NT2/D1 (cell line): ENCODE data around the gene CKB.

ENCODE experiments used
- DNase-seq: peaks from one replicate; pipeline ENCODE4 v3.0.0-alpha.2; 2011; ENCODE audit warnings: low read depth, low spot score
- H3K27me3 ChIP-seq: 2 replicates; pipeline ENCODE4 v1.6.0; 2011; ENCODE audit warnings: mild to moderate bottlenecking; ENCODE audit not compliant: insufficient read length, insufficient read depth
- H3K36me3 ChIP-seq: 2 replicates; pipeline ENCODE4 v1.6.1; 2011; ENCODE audit warnings: mild to moderate bottlenecking, low read length, mixed read lengths; ENCODE audit not compliant: insufficient read depth, insufficient read length
- H3K4me1 ChIP-seq: 2 replicates; pipeline ENCODE4 v1.5.1; 2011; ENCODE audit not compliant: insufficient read depth, insufficient read length
- H3K4me3 ChIP-seq: 2 replicates; pipeline ENCODE4 v1.5.1; 2011; ENCODE audit warnings: low read depth; ENCODE audit not compliant: insufficient read length
- H3K9ac ChIP-seq: 2 replicates; pipeline ENCODE4 v1.6.0; 2011; ENCODE audit warnings: low read depth; ENCODE audit not compliant: insufficient read length
- H3K9me3 ChIP-seq: 2 replicates; pipeline ENCODE4 v1.5.1; 2011; ENCODE audit warnings: mild to moderate bottlenecking, low read length; ENCODE audit not compliant: insufficient read depth
- SUZ12 ChIP-seq: IDR thresholded peaks from 2 replicates; pipeline ENCODE4 v1.6.1; 2011; ENCODE audit not compliant: insufficient read length, insufficient read depth; ENCODE audit errors: extremely low read depth
- YY1 ChIP-seq: IDR thresholded peaks from 2 replicates; pipeline ENCODE4 v1.6.1; 2011; ENCODE audit not compliant: insufficient read length, insufficient read depth
- ZNF274 ChIP-seq: IDR thresholded peaks from 2 replicates; pipeline ENCODE4 v1.6.1; 2011; ENCODE audit warnings: mild to moderate bottlenecking, low read depth, low read length

Gene CKB

DNA sequence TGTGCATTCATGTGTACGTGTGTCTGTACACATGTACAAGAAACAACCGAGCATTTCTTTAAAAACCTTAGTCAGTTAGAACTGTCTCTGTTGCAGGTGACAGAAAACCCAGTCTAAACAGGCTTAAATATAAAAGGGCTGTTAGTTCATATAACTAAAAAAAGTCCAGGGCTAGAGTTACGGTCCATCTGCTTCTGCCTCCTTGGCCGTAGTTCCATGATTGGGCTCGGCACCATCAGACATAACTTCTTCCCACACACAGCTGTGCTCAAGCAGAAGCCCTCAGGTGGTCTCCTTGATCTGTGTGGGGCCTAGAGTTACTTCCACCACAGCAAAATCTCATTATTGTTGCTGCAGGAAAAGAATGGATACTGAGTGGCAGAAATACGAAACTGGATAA, 34.6 kb downstream of the CKB start:
- peaks cover 39% of the 10 kb centered on the region for H3K36me3 ChIP-seq
- TF ChIP-seq ZNF274 (no peak), YY1 (no peak), SUZ12 (no peak)

DNA sequence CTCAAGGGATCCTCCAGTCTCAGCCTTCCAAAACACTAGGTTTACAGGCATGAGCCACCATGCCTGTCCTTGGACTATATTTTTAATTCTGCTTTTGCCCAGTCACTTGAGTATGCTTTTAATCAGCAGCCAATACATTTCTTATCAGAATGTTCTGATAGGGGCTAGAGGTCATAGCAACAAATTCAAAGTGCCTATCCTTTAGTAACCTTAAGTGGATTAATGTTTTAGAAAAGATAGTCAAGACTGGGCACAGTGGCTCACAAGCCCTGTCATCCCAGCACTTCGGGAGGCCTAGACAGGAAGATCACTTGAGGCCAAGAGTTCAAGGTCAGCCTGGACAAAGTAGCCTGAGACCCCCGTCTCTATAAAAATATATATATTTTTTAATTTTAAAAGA, 37.1 kb downstream of the CKB start:
- Histone ChIP-seq H3K4me3 (no peak overlapping the region), H3K27me3 (no peaks in the 10 kb centered on the region), H3K4me1 (no peaks in the 10 kb centered on the region), H3K36me3 (peaks cover 36% of the 10 kb centered on the region), H3K9ac (no peak overlapping the region), H3K9me3 (no peaks in the 10 kb centered on the region)
- DNase-seq, result no peak
- TF ChIP-seq SUZ12 (no peak), YY1 (no peak), ZNF274 (no peak)

More for the DNA sequence above, 34.6 kb downstream of the CKB start:
- Histone ChIP-seq H3K4me3 (no peak overlapping the region), H3K4me1 (no peaks in the 10 kb centered on the region), H3K9ac (no peak overlapping the region), H3K27me3 (no peaks in the 10 kb centered on the region), H3K9me3 (no peaks in the 10 kb centered on the region)
- no peak for DNase-seq

DNA sequence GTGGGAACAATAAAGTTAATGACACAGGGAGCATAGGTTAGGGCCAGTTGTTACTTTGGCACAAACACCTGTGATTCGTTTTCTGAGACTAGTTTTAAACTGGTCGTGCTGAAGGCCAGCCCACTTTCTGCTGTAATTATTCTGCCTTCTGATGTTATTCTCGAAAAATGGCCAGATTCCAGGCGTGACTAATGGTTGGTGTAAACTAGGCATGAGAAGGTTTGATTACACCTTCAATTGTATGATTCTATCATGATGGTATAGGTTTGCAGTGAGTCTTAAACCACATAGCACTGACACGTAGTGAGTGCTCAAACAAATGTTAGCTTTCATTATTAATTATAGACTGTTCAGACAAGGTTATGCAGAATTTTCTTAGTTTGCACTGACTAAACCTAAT, 39.0 kb downstream of the CKB start:
- Histone ChIP-seq H3K4me1 (no peaks in the 10 kb centered on the region), H3K36me3 (peaks cover 39% of the 10 kb centered on the region), H3K9ac (no peak overlapping the region), H3K27me3 (no peaks in the 10 kb centered on the region), H3K9me3 (no peaks in the 10 kb centered on the region), H3K4me3 (no peak overlapping the region)
- TF ChIP-seq ZNF274 (no peak), SUZ12 (no peak), YY1 (no peak)
- DNase-seq, result no peak

DNA sequence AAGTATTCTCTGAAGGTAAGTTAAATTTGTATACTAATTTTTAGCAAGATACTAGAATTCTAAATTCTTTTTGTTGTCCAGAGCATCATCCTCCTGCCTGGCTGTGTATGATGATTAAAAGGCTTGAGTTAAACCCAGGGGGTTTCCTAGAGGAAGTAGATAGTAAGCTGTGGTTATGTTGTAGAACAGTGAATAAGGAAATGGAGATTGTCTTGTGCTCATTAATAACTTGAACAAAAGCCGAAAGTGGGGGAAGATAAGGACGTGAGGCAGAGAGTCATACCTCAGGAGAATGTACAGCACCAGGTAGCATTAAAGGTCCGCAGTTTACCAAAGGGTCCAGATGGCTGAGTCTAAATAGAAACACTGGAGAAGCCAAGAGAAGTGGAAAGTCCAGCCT, 42.0 kb downstream of the CKB start:
- no peaks in the 10 kb centered on the region for H3K27me3 ChIP-seq
- H3K9me3 ChIP-seq, result no peaks in the 10 kb centered on the region
- H3K4me3 ChIP-seq, result no peak overlapping the region
- TF ChIP-seq ZNF274 (no peak), YY1 (no peak), SUZ12 (no peak)
- no peak overlapping the region for H3K9ac ChIP-seq
- peaks cover 52% of the 10 kb centered on the region for H3K36me3 ChIP-seq
- H3K4me1 ChIP-seq, result no peaks in the 10 kb centered on the region
- DNase-seq, result no peak

DNA sequence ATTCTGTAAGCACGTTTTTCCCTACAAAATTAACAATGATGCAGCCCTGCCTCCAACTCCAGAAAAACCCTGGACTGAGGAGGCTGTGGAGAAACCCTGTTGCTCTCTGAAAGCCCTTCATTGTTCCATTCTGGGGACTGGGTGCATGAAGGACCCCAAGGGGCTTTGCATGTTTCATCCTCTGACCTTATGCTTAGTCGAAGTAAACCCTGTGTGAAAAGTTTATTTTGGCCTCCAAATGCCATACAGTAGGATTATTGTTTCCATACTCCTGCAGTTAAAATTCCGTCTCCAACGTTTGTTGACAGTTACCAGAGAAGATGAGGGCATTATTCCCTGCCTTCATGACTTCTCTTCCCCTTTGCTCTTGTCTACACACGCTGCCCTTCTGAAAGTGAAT, 46.0 kb downstream of the CKB start:
- no peaks in the 10 kb centered on the region for H3K27me3 ChIP-seq
- DNase-seq, result no peak
- H3K4me3 ChIP-seq, result no peak overlapping the region
- H3K9me3 ChIP-seq, result no peaks in the 10 kb centered on the region
- no peak overlapping the region for H3K9ac ChIP-seq
- TF ChIP-seq SUZ12, result no peak
- TF ChIP-seq ZNF274, result no peak
- TF ChIP-seq YY1, result no peak
- H3K4me1 ChIP-seq, result no peaks in the 10 kb centered on the region
- H3K36me3 ChIP-seq, result peaks cover 55% of the 10 kb centered on the region

DNA sequence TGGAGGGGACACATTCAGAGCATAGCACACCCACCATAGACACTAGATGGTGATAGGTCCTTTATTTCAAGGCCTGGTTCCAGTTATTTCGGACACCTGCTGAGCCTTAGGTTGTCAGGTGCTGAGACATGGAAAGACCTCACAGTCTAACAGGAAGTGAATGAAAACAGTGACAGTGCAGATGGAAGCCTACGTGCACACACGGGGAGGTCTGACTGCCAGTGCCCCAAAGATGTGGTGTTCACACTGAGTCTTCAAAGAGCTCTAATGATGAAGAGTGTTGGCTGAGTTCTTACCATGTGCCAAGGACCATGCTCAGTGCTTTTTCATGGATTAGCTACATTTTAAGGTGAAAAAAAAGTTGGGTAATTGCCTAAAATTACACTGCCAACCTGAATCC, 46.6 kb downstream of the CKB start:
- Histone ChIP-seq H3K4me3 (no peak overlapping the region), H3K9ac (no peak overlapping the region), H3K9me3 (no peaks in the 10 kb centered on the region), H3K4me1 (no peaks in the 10 kb centered on the region), H3K27me3 (no peaks in the 10 kb centered on the region), H3K36me3 (peaks cover 56% of the 10 kb centered on the region)
- no peak for DNase-seq
- TF ChIP-seq ZNF274, result no peak

DNA sequence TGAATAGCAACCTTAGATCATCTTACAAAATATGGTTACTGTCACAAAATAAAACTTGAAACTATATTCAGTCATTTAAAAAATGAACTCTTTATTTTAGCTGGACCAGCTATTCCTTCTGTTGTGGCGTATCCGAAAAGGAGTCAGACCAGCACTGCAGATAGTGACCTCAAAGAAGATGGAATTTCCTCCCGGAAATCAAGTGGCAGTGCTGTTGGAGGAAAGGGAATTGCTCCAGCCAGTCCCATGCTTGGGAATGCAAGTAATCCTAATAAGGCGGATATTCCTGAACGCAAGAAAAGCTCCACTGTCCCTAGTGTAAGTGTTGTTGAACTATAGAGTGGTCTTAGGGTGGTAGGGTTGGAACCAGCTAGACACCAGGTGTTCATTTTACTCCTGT, 47.7 kb downstream of the CKB start:
- no peak overlapping the region for H3K9ac ChIP-seq
- DNase-seq, result no peak
- no peak overlapping the region for H3K4me3 ChIP-seq
- peaks cover 52% of the 10 kb centered on the region for H3K36me3 ChIP-seq
- H3K9me3 ChIP-seq, result no peaks in the 10 kb centered on the region
- H3K4me1 ChIP-seq, result no peaks in the 10 kb centered on the region
- TF ChIP-seq SUZ12 (no peak), ZNF274 (no peak)
- no peaks in the 10 kb centered on the region for H3K27me3 ChIP-seq

DNA sequence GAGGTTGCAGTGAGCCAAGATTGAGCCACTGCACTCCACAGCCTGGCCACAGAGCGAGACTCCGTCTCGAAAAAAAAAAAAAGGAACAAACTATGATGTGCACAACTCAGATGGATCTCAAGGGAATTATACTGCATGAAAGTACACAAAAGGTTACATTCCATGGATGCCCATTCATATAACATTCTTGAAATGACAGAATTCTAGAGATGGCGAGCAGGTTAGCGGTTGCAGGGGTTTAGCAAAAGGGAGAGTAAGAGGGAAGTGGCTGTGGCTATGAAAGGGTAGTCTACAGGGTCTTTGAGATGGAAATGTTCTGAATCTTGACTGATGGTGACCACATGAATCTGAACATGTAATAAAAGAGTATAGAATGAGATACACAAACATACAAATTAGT, 49.7 kb downstream of the CKB start:
- H3K4me1 ChIP-seq, result no peaks in the 10 kb centered on the region
- DNase-seq, result no peak
- H3K27me3 ChIP-seq, result no peaks in the 10 kb centered on the region
- H3K36me3 ChIP-seq, result peaks cover 51% of the 10 kb centered on the region
- no peaks in the 10 kb centered on the region for H3K9me3 ChIP-seq
- TF ChIP-seq YY1, result no peak
- no peak for TF ChIP-seq SUZ12
- TF ChIP-seq ZNF274, result no peak
- H3K4me3 ChIP-seq, result no peak overlapping the region
- no peak overlapping the region for H3K9ac ChIP-seq
